Esophagus mucosa (tissue), 1 donor: ENCODE data around the gene ERICH6. TPM values are rescaled to one million over a fixed set of nuclear protein-coding genes. Genes with fewer than 3 reads are reported as not detected.

Experiments used
- ATAC-seq: fragments of 200-7000 bp; cut with Tn5 transposase; one replicate; pipeline ENCODE4 v1.9.1; 2020
- total RNA-seq: library from RNA; stranded (reverse); gene quantifications from one replicate; pipeline ENCODE4 v1.2.4, GENCODE V29; 2023
- donor health status: DM: yes; HTN: yes; CAD: no.

The ERICH6 gene
- not detected for total RNA-seq

GRCh38 chr3:150703756-150704344, at the start of gene ERICH6:
ERICH6 (minus strand) TSS chr3:150703920; CDS start chr3:150703898, 22 bp downstream.
- peak; percentile 97 for ATAC-seq

DNA sequence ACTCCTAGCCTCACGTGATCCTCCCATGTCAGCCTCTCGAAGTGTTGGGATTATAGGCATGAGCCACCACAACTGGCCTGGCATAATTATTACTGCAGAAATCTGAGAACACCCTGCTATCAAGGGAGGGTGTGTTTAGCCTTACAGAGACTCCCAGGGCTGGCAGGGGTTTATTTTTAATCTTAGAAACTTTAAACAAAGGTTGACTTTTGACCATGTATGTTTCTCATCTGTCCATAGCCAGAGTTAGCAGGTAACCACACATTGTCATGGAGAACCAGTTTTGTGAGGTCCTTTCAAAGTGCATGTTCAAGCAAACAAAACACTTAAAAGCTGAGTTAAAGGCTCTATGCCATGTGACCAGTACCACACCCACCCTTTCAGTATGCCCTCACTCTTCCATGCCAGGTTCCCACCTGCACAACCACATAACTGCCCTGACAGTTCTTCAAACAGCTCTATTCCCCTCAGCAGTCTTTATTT, 48.1 kb upstream of the ERICH6 start:
- ATAC-seq: peak; percentile 95

DNA sequence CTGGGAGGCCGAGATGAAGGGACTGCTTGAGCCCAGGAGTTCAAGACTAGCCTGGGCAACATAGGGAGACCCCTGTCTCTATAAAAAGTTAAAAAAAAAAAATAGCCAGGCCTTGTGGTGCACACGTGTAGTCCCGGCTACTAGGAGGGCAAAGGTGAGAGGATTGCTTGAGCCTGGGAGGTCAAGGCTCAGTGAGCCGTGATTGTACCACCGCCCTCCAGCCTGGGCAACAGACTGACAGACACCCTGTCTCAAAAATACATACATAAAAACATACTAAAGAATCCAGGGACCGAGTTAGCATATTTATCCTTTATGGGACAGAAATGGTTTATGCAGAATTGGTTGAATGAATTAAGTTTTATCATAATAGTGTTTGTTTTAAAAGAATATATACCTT, 45.5 kb upstream of the ERICH6 start:
- ATAC-seq: no peak

DNA sequence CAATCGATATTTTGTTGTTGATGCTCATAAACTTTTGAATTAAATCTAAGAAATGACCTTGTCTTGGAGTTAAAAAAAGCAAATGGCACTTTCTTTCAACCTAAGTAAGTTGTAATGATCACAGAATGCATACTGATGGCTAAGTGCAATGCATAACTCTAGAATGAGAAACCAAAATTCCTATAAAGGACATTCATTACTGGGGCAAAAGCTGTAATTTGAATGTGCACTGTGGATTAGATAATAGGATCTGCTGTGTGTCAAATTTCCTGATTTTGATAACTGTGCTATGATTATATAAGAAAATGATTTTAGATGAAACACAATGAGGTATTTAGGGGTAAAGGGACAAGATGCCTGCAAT, 44.9 kb upstream of the ERICH6 start:
- ATAC-seq: no peak

DNA sequence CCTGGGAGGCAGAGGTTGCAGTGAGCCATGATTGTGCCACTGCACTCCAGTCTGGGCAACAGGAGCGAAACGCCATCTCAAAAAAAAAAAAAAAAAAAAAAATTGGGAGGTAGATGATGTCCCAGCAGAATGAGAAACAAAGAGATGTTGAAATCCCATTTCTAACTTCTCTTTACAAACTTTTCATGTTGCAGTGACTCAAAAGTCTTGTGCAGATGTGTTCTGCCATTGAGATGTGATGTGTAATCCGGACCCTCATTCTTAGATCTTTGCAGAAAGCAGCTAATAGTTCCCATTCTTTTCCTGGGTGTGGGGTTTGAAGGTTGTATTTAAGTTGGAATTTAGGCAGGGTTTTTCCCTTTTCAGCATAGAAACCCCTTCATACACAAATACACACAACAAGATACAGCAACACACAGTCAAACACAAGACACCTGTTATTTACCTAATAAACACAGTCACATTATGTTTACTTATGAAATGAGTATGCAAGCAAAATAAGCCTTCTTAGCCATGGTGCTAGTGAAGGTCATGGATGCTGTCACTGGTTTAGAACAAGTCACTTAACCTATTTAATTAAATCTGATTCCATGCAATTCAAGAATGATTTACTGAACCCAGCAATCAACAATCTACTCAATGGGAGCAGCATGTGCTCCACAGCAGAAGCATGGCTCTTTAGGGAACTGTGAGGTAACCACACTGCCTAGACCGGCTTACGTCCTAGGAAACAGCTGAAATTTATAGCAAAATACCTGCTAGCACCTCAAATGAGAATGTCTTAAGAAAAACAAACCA, 44.4 kb upstream of the ERICH6 start:
- no peak for ATAC-seq

- ATAC-seq: no peak
Measured at GRCh38 chr3:150746791-150747590, 43.3 kb upstream of the ERICH6 start.

- no peak for ATAC-seq
Measured at GRCh38 chr3:150745832-150746231, 42.1 kb upstream of the ERICH6 start.

DNA sequence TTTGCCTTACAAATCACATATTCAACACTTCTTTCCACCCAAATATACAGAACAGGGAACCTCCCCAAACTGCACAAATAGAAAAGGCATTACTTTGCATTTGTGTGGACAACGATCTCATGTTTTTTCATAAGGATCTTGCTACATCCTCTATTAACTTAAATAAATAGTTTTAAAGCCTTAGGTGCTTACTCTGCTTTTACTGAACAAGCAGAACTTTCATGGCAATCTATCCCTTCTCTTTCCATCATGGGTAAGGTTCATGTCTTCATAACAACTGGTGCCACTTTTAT, 41.1 kb upstream of the ERICH6 start:
- no peak for ATAC-seq

GRCh38 chr3:150744041-150744918, 40.6 kb upstream of the ERICH6 start:
- ATAC-seq: peak; percentile 56

DNA sequence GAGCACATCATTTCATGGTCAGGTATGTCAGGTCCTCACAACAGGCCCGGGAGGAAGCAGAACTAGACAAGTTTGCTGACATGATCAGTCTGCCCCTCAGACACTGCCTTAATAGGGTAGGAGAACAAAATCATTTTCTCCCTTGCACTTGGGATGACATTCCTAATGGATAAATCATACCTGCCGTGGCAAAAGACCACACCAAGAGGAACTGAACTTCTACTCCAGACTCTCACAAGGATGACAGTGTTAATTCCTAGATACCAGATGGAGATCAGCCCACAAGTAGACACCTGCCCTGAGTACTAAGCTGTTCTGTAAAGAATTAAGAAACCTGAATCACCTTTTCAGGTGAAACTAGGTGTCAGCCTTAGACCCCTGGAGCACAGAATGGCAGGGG, 39.8 kb upstream of the ERICH6 start:
- peak; percentile 88 for ATAC-seq

DNA sequence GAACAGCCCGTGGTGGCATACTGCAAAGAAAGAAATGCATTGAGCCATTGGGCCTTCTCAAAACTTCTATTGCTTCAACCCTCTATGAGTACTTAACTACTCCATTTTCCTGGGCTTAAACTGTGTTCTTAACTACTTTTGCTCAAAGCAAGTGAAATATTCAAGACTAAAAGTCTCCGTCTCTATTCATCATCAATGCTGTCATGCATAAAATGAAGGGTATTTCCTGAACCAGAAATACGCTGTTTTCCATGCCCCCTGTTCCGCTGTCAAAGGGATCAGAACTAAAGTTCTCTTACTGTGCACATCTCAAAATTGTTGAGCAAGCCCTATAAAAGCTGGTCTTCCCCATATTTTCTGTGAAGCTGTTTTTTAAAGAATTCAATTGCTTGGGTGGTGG, 39.0 kb upstream of the ERICH6 start:
- no peak for ATAC-seq

DNA sequence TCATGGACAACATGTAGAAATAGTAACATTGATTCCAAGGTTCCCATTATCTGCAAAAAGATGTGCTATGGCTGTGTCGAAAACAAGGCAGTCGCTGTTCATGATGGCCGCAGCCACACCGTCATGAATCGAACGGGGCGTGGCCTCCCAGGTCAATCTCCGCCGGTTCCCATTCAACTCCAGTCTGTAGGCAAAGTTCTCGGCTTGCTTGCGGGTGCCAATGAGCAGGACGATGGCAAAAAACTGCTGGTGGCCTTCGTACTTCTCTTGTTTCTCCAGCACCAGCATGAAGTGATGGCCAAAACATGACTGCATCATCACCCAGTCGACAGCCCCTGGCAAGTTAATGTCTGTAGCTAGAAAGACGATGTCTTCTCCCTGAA, 38.4 kb upstream of the ERICH6 start:
- ATAC-seq: no peak

DNA sequence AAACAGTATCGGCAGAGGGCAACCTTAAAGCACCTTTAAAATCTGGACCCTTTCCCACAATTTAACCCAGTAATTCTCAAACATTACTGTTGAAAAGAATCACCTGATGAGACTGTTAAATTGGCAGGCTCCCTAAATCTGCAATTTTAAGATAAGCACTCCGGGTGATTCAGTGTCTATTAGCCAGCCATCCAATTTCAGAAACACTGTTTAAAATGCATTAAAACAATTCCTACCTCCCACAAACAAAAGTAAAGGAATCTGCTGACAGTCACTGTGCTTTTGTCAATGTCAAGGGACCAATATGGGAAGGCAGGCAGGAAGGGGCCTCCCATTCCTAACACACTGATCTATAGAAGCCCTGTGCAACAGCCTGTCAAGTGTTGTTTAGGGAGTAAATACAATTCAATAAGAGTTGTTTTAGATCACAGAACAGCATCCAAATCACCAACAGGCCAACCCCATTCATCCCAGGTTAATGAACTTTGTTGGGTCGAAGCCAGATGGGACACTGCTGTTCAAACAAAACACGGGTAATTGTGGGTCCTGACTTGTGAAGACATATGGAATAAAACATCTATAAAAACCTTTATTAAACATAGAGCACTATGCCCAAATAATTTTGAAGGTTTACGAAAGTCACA, 37.9 kb upstream of the ERICH6 start:
- no peak for ATAC-seq

DNA sequence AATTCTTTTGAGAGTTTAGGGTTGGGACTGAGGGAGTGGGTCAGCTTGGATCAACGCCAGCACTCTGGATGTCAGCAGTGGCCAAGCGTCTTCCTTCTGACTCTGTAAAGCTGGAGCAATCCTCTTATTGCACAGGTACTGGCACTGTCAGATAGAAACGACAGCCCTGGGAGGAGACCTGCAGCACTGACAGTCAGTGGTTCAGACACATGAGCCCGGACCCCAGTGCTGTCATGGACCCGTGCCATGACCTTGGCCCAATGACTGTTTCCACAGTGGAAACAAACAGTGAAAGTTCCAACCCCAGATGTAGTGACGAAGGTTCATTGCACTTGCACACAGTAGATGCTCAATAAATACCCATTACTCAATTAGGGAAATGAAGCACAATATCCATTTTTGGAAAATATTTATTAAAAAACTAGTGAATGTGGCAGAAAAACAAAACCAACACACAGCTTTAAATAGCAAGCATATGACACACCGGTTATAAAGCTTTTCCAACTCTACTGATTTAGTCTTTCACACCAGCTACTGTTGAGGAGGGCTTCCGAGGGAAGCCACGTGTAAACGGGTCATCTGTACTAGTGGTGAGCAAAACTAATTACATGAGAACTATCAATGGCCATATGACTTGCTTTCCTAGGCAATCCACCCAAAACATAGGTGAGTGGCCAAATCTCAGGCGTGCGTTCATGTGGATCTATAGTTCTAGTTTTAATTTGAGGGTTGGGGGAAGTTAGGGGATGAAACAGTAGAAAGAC, 37.2 kb upstream of the ERICH6 start:
- no peak for ATAC-seq

- ATAC-seq: no peak
Measured at GRCh38 chr3:150739877-150740645, 36.3 kb upstream of the ERICH6 start.

- ATAC-seq: no peak
Measured at GRCh38 chr3:150739200-150739863, 35.6 kb upstream of the ERICH6 start.

DNA sequence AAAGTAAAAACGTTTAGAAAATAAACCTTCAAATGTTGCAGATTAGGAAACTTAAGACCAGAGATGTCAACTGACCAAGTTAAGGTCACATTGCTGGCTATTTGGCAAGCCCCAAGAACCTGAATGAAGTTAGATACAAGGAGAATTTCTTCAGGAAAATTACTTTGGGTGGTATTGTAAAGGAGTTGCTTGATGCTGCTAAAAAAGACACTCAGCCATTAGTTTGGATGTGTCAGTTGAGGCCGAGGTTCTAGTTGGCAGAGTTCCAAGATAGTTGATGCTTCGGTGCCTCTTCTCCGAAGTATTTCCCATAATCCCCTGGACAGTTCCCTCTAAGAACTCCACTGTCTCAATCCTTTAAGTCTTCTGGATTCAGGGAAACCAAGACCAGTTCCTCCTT, 35.0 kb upstream of the ERICH6 start:
- ATAC-seq: no peak

DNA sequence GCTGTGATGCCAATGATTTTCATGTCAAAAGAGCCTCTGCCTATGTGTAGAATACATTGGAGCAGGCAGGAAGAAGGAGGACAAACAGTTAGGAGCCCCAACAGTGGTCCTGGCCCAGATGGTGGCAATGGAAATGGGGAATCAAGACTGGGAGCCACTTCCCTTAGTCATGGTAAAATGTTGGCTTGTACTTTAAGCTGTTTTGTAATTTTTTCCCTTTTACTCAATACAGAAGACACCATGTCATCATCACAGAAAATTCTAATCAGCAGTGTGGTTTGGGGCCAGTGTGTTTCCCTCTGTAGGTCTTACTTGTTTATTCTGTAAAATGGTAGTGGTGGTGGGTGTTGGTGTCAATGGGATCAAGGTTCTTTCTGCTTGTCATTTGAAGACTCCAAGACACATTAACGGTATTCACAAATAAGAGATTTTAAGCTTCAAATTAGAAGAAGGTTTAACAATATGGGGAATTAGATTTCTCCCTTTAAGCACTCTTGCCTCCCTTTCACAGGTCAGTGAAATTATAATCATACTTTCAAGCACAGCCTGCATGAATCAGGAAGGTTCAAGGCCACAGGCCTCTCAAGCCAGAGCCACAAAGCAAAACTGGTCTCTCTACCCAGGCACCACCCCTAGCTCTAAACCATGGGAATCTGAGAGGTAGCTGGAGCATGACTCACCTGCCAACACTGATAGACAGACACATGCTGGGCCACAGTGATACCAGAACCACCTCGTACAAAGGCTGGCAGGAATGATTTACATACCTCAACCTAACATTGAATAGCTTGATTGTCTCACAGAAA, 34.4 kb upstream of the ERICH6 start:
- ATAC-seq: peak; percentile 87
